ENCODE results near the gene OPTC.
"Not testable (repeated sequence)": the region's sequence is repeated elsewhere in the genome, so short reads cannot be mapped to it uniquely, and the experiment has no call there.

Gene OPTC

GRCh38 chr1:203517426-203518110 lies 23.6 kb downstream of the OPTC start:
- DNase-seq (ENCODE audit: low read depth), result no peak

- not testable (repeated sequence) for DNase-seq (ENCODE audit: low read depth)
These were observed 24.2 kb downstream of the OPTC start for GRCh38 chr1:203518139-203518538.

GRCh38 chr1:203518541-203518940 lies 24.6 kb downstream of the OPTC start:
- DNase-seq (ENCODE audit: low read depth), result no peak

- no peak for DNase-seq (ENCODE audit: low read depth)
These were observed 25.3 kb downstream of the OPTC start for GRCh38 chr1:203519053-203519840.

- DNase-seq (ENCODE audit: low read depth), result no peak
These were observed 25.9 kb downstream of the OPTC start for GRCh38 chr1:203519896-203520295.

- no peak for DNase-seq (ENCODE audit: low read depth)
These were observed 26.4 kb downstream of the OPTC start for GRCh38 chr1:203520315-203520714.

- DNase-seq (ENCODE audit: low read depth), result no peak
These were observed 27.3 kb downstream of the OPTC start for GRCh38 chr1:203521074-203521794.

GRCh38 chr1:203521812-203522211 lies 27.9 kb downstream of the OPTC start:
- no peak for DNase-seq (ENCODE audit: low read depth)

- DNase-seq (ENCODE audit: low read depth), result no peak
These were observed 28.3 kb downstream of the OPTC start for GRCh38 chr1:203522237-203522636.

GRCh38 chr1:203523667-203524066 lies 29.7 kb downstream of the OPTC start:
- no peak for DNase-seq (ENCODE audit: low read depth)

- no peak for DNase-seq (ENCODE audit: low read depth)
These were observed 30.2 kb downstream of the OPTC start for GRCh38 chr1:203524152-203524551.

GRCh38 chr1:203524824-203525223 lies 30.9 kb downstream of the OPTC start:
- no peak for DNase-seq (ENCODE audit: low read depth)

- DNase-seq (ENCODE audit: low read depth), result no peak
These were observed 31.7 kb downstream of the OPTC start for GRCh38 chr1:203525685-203526084.

- no peak for DNase-seq (ENCODE audit: low read depth)
These were observed 32.2 kb downstream of the OPTC start for GRCh38 chr1:203526130-203526529.

- no peak for DNase-seq (ENCODE audit: low read depth)
These were observed 32.6 kb downstream of the OPTC start for GRCh38 chr1:203526572-203526971.

- DNase-seq (ENCODE audit: low read depth), result no peak
These were observed 33.1 kb downstream of the OPTC start for GRCh38 chr1:203527013-203527412.

GRCh38 chr1:203528063-203528462 lies 34.1 kb downstream of the OPTC start:
- no peak for DNase-seq (ENCODE audit: low read depth)

GRCh38 chr1:203528976-203529835 lies 35.3 kb downstream of the OPTC start:
- DNase-seq (ENCODE audit: low read depth), result no peak

GRCh38 chr1:203531063-203531462 lies 37.1 kb downstream of the OPTC start:
- DNase-seq (ENCODE audit: low read depth), result no peak

- no peak for DNase-seq (ENCODE audit: low read depth)
These were observed 40.1 kb downstream of the OPTC start for GRCh38 chr1:203534012-203534411.

- no peak for DNase-seq (ENCODE audit: low read depth)
These were observed 40.6 kb downstream of the OPTC start for GRCh38 chr1:203534526-203534925.

- no peak for DNase-seq (ENCODE audit: low read depth)
These were observed 42.6 kb downstream of the OPTC start for GRCh38 chr1:203536575-203536974.

Data from activated T-helper 1 cell treated with Interleukin-2 at 50 U/mL for 16 hours (primary cell).